HEK293 (cell line): Measurements from ENCODE around the gene CR2.

ENCODE experiments used
- BCL11B ChIP-seq: fragments of 450-650 bp; formaldehyde crosslinking; IDR thresholded peaks from 2 replicates; pipeline ENCODE4 v1.5.1; 2016; ENCODE audit warnings: low read depth, missing biosample characterization, missing genetic modification characterization
- FEZF1 ChIP-seq: fragments of 450-650 bp; formaldehyde crosslinking; IDR thresholded peaks from 2 replicates; pipeline ENCODE4 v1.5.1; 2016; ENCODE audit warnings: missing biosample characterization, missing genetic modification characterization
- INSM2 ChIP-seq: fragments of 450-650 bp; formaldehyde crosslinking; IDR thresholded peaks from 2 replicates; pipeline ENCODE4 v1.5.1; 2016; ENCODE audit warnings: missing biosample characterization, missing genetic modification characterization
- KLF9 ChIP-seq: fragments of 450-650 bp; formaldehyde crosslinking; IDR thresholded peaks from 2 replicates; pipeline ENCODE4 v1.5.1; 2016; ENCODE audit warnings: missing biosample characterization, missing genetic modification characterization, low read depth
- OVOL3 ChIP-seq: fragments of 450-650 bp; formaldehyde crosslinking; IDR thresholded peaks from 2 replicates; pipeline ENCODE4 v1.5.1; 2016; ENCODE audit warnings: missing biosample characterization, missing genetic modification characterization
- RBAK ChIP-seq: fragments of 450-650 bp; formaldehyde crosslinking; IDR thresholded peaks from 2 replicates; pipeline ENCODE4 v1.5.1; 2016; ENCODE audit warnings: missing biosample characterization, missing genetic modification characterization
- SALL2 ChIP-seq: fragments of 450-650 bp; formaldehyde crosslinking; IDR thresholded peaks from 2 replicates; pipeline ENCODE4 v1.5.0; 2017; ENCODE audit warnings: missing biosample characterization, mild to moderate bottlenecking, missing genetic modification characterization, borderline replicate concordance
- SCRT2 ChIP-seq: fragments of 450-650 bp; formaldehyde crosslinking; IDR thresholded peaks from 2 replicates; pipeline ENCODE4 v1.5.1; 2016; ENCODE audit warnings: missing biosample characterization, missing genetic modification characterization
- SP7 ChIP-seq: fragments of 450-650 bp; formaldehyde crosslinking; IDR thresholded peaks from 2 replicates; pipeline ENCODE4 v1.5.1; 2016; ENCODE audit warnings: missing biosample characterization, missing genetic modification characterization
- ZBTB17 ChIP-seq: fragments of 450-650 bp; formaldehyde crosslinking; IDR thresholded peaks from 2 replicates; pipeline ENCODE4 v1.5.1; 2016; ENCODE audit warnings: missing biosample characterization, missing genetic modification characterization
- ZEB2 ChIP-seq: fragments of 450-650 bp; formaldehyde crosslinking; IDR thresholded peaks from 2 replicates; pipeline ENCODE4 v1.5.1; 2016; ENCODE audit warnings: missing biosample characterization, missing genetic modification characterization
- ZNF146 ChIP-seq: fragments of 450-650 bp; formaldehyde crosslinking; IDR thresholded peaks from 2 replicates; pipeline ENCODE4 v1.5.1; 2016; ENCODE audit warnings: missing biosample characterization, missing genetic modification characterization
- ZNF155 ChIP-seq: fragments of 450-650 bp; formaldehyde crosslinking; IDR thresholded peaks from 2 replicates; pipeline ENCODE4 v1.5.1; 2016; ENCODE audit warnings: missing biosample characterization, missing genetic modification characterization
- ZNF157 ChIP-seq: fragments of 450-650 bp; formaldehyde crosslinking; IDR thresholded peaks from 2 replicates; pipeline ENCODE4 v1.5.1; 2016; ENCODE audit warnings: missing biosample characterization, missing genetic modification characterization
- ZNF16 ChIP-seq: fragments of 450-650 bp; formaldehyde crosslinking; IDR thresholded peaks from 2 replicates; pipeline ENCODE4 v1.5.1; 2016; ENCODE audit warnings: low read depth, missing biosample characterization, missing genetic modification characterization
- ZNF175 ChIP-seq: fragments of 450-650 bp; formaldehyde crosslinking; IDR thresholded peaks from 2 replicates; pipeline ENCODE4 v1.5.1; 2016; ENCODE audit warnings: missing biosample characterization, missing genetic modification characterization
- ZNF214 ChIP-seq: fragments of 450-650 bp; formaldehyde crosslinking; IDR thresholded peaks from 2 replicates; pipeline ENCODE4 v1.5.1; 2017; ENCODE audit warnings: missing biosample characterization, mild to moderate bottlenecking, missing genetic modification characterization, borderline replicate concordance
- ZNF266 ChIP-seq: fragments of 450-650 bp; formaldehyde crosslinking; IDR thresholded peaks from 2 replicates; pipeline ENCODE4 v1.5.1; 2016; ENCODE audit warnings: missing biosample characterization, missing genetic modification characterization, low read depth
- ZNF350 ChIP-seq: fragments of 450-650 bp; formaldehyde crosslinking; IDR thresholded peaks from 2 replicates; pipeline ENCODE4 v1.5.0; 2017; ENCODE audit warnings: missing biosample characterization, mild to moderate bottlenecking, missing genetic modification characterization
- ZNF366 ChIP-seq: fragments of 450-650 bp; formaldehyde crosslinking; conservative IDR thresholded peaks from 2 replicates; pipeline ENCODE4 v1.5.1; 2016; ENCODE audit warnings: missing biosample characterization, missing genetic modification characterization
- ZNF398 ChIP-seq: fragments of 450-650 bp; formaldehyde crosslinking; IDR thresholded peaks from 2 replicates; pipeline ENCODE4 v1.5.1; 2017; ENCODE audit warnings: missing biosample characterization, missing genetic modification characterization
- ZNF549 ChIP-seq: fragments of 450-650 bp; IDR thresholded peaks from 2 replicates; pipeline ENCODE4 v1.5.1; 2018; ENCODE audit warnings: missing biosample characterization, missing genetic modification characterization, mild to moderate bottlenecking, inconsistent platforms, moderate library complexity
- ZNF585B ChIP-seq: fragments of 450-650 bp; formaldehyde crosslinking; IDR thresholded peaks from 2 replicates; pipeline ENCODE4 v1.5.1; 2016; ENCODE audit warnings: missing biosample characterization, missing genetic modification characterization
- ZNF624 ChIP-seq: fragments of 450-650 bp; formaldehyde crosslinking; IDR thresholded peaks from 2 replicates; pipeline ENCODE4 v1.5.1; 2017; ENCODE audit warnings: missing biosample characterization, missing genetic modification characterization
- ZNF629 ChIP-seq: fragments of 450-650 bp; formaldehyde crosslinking; IDR thresholded peaks from 2 replicates; pipeline ENCODE4 v1.5.1; 2017; ENCODE audit warnings: missing biosample characterization, missing genetic modification characterization
- ZNF645 ChIP-seq: fragments of 450-650 bp; formaldehyde crosslinking; IDR thresholded peaks from 2 replicates; pipeline ENCODE4; 2016; ENCODE audit warnings: missing biosample characterization, missing genetic modification characterization
- ZNF658 ChIP-seq: fragments of 450-650 bp; formaldehyde crosslinking; IDR thresholded peaks from 2 replicates; pipeline ENCODE4; 2016; ENCODE audit warnings: missing biosample characterization, missing genetic modification characterization
- ZNF664 ChIP-seq: fragments of 450-650 bp; formaldehyde crosslinking; IDR thresholded peaks from 2 replicates; pipeline ENCODE4 v1.5.1; 2016; ENCODE audit warnings: missing biosample characterization, missing genetic modification characterization
- ZNF677 ChIP-seq: fragments of 450-650 bp; IDR thresholded peaks from 2 replicates; pipeline ENCODE4 v1.5.0; 2018; ENCODE audit warnings: missing biosample characterization, mild to moderate bottlenecking, missing genetic modification characterization, moderate library complexity
- ZNF785 ChIP-seq: fragments of 450-650 bp; formaldehyde crosslinking; IDR thresholded peaks from 2 replicates; pipeline ENCODE4 v1.5.1; 2016; ENCODE audit warnings: missing biosample characterization, missing genetic modification characterization
- TF ChIP-seq, protein P1 (sequence below): sonication (generic); formaldehyde crosslinking; IDR thresholded peaks from 2 replicates; pipeline ENCODE4 v1.8.1; 2022; ENCODE audit warnings: mild to moderate bottlenecking, moderate library complexity, missing genetic modification reagents
- TF ChIP-seq, protein P2 (sequence below): fragments of 450-650 bp; IDR thresholded peaks from 2 replicates; pipeline ENCODE4 v1.5.1; 2018; ENCODE audit warnings: missing biosample characterization, missing genetic modification characterization

The CR2 gene

GRCh38 chr1:207454046-207454964, at the start of gene CR2 (continued):
- no peak for TF ChIP-seq ZNF549 (tag by site-specific recombination)
- TF ChIP-seq, protein P1, sequence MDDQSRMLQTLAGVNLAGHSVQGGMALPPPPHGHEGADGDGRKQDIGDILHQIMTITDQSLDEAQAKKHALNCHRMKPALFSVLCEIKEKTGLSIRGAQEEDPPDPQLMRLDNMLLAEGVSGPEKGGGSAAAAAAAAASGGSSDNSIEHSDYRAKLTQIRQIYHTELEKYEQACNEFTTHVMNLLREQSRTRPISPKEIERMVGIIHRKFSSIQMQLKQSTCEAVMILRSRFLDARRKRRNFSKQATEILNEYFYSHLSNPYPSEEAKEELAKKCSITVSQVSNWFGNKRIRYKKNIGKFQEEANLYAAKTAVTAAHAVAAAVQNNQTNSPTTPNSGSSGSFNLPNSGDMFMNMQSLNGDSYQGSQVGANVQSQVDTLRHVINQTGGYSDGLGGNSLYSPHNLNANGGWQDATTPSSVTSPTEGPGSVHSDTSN (CRISPR knock-in tag) = 0 out of 2 replicates have a peak, but pooled peaks have one; percentile 57
- no peak for TF ChIP-seq SCRT2 (tag by site-specific recombination)
- TF ChIP-seq ZNF16 = no peak
- no peak for TF ChIP-seq ZNF350 (tag by site-specific recombination)
- TF ChIP-seq ZNF155 (tag by site-specific recombination) = no peak
- no peak for TF ChIP-seq OVOL3 (tag by site-specific recombination)
- TF ChIP-seq ZNF398 = peak; percentile 50
- TF ChIP-seq ZNF366 (tag by site-specific recombination) = no peak
- TF ChIP-seq ZNF658 (tag by site-specific recombination) = no peak
- TF ChIP-seq INSM2 (tag by site-specific recombination) = no peak; the same call in 1 of the 2 replicates
- TF ChIP-seq ZNF629 (tag by site-specific recombination) = no peak; the same call in 1 of the 2 replicates
- TF ChIP-seq RBAK = no peak
- no peak for TF ChIP-seq ZNF214 (tag by site-specific recombination)
- TF ChIP-seq ZNF785 = no peak
- no peak for TF ChIP-seq ZNF585B (tag by site-specific recombination)
- TF ChIP-seq ZNF664 (tag by site-specific recombination) = no peak
- no peak for TF ChIP-seq ZNF677 (tag by site-specific recombination)
- TF ChIP-seq ZNF266 = no peak
- TF ChIP-seq, protein P2, sequence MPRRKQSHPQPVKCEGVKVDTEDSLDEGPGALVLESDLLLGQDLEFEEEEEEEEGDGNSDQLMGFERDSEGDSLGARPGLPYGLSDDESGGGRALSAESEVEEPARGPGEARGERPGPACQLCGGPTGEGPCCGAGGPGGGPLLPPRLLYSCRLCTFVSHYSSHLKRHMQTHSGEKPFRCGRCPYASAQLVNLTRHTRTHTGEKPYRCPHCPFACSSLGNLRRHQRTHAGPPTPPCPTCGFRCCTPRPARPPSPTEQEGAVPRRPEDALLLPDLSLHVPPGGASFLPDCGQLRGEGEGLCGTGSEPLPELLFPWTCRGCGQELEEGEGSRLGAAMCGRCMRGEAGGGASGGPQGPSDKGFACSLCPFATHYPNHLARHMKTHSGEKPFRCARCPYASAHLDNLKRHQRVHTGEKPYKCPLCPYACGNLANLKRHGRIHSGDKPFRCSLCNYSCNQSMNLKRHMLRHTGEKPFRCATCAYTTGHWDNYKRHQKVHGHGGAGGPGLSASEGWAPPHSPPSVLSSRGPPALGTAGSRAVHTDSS (tag by site-specific recombination) = no peak
- no peak for TF ChIP-seq FEZF1 (tag by site-specific recombination)
- peak; percentile 71 for TF ChIP-seq ZBTB17 (tag by site-specific recombination)
- peak; percentile 60 for TF ChIP-seq SP7 (tag by site-specific recombination)
- TF ChIP-seq ZNF624 = no peak
- no peak for TF ChIP-seq ZNF146 (tag by site-specific recombination)
- no peak for TF ChIP-seq ZNF157 (tag by site-specific recombination)
- TF ChIP-seq BCL11B (tag by site-specific recombination) = no peak
- peak; percentile 85 for TF ChIP-seq ZEB2 (tag by site-specific recombination)
- no peak for TF ChIP-seq ZNF645 (tag by site-specific recombination)
- TF ChIP-seq ZNF175 = no peak
- TF ChIP-seq SALL2 (tag by site-specific recombination) = no peak
- TF ChIP-seq KLF9 (tag by site-specific recombination) = peak; percentile 25; the same call in 1 of the 2 replicates
